T-cell (primary cell): ENCODE data around the gene YWHAQ. TPM values are rescaled to one million over a fixed set of nuclear protein-coding genes. Genes with fewer than 3 reads are reported as not detected.

Experiments used
- ATAC-seq, 4 experiments: fragments of 200-7000 bp in 3 of 4; fragments of 150-1000 bp in 1 of 4; cut with Tn5 transposase; replicated peaks in 1 of 4; 1 replicate in 3 of 4; 2 replicates in 1 of 4; pipeline ENCODE4 v1.10.0; 2021; ENCODE audit warnings: moderate library complexity in 3 of 4, mild to moderate bottlenecking in 2 of 4, moderate number of reproducible peaks in 1 of 4
- CTCF ChIA-PET, 2 donors: fragments of 300-600 bp; sonication (Branson Sonifier 250); formaldehyde crosslinking; loops; one replicate each; lab custom pipeline; 2022; ENCODE audit warnings: antibody characterized with exemption in 2 of 2; lab: Charles Lee
- POLR2A ChIA-PET, 2 donors: fragments of 300-600 bp; sonication (Branson Sonifier 250); formaldehyde crosslinking; loops; one replicate each; lab custom pipeline; 2022; ENCODE audit warnings: antibody characterized with exemption in 2 of 2; lab: Charles Lee
- DNase-seq, 35 experiments: peaks; one replicate each; pipeline versions ENCODE4 v3.0.0 to v3.0.0-alpha.2; 2013 to 2023
- H3K27ac ChIP-seq: one replicate; pipeline ENCODE4 v1.5.1; 2013; ENCODE audit warnings: low read length
- H3K27me3 ChIP-seq, 2 experiments: replicated peaks in 1 of 2; 1 replicate in 1 of 2; 2 replicates in 1 of 2; pipeline versions ENCODE4 v1.6.1 to v1.7.0; 2013; ENCODE audit warnings: low read length in 1 of 2, mixed read lengths in 1 of 2; ENCODE audit not compliant: control insufficient read depth in 2 of 2, insufficient read depth in 2 of 2; ENCODE audit errors: extremely low read depth in 1 of 2
- H3K36me3 ChIP-seq, 2 donors: 1 replicate in 1 of 2; 2 replicates in 1 of 2; pipeline versions ENCODE4 v1.6.1 to v1.7.0; 2013; ENCODE audit warnings: low read length in 1 of 2; ENCODE audit not compliant: control insufficient read depth in 2 of 2, insufficient read depth in 1 of 2; ENCODE audit errors: extremely low read depth in 1 of 2
- H3K4me1 ChIP-seq, 2 experiments: 1 replicate in 1 of 2; 2 replicates in 1 of 2; pipeline versions ENCODE4 v1.6.1 to v1.7.0; 2013; ENCODE audit warnings: low read length in 2 of 2, mixed read lengths in 1 of 2; ENCODE audit not compliant: insufficient read depth in 2 of 2, control insufficient read depth in 1 of 2; ENCODE audit errors: extremely low read depth in 1 of 2
- H3K4me3 ChIP-seq, 2 donors: 1 replicate in 1 of 2; 2 replicates in 1 of 2; pipeline versions ENCODE4 v1.5.1 to v1.7.0; 2013; ENCODE audit warnings: mild to moderate bottlenecking in 2 of 2, low read length in 1 of 2, moderate library complexity in 1 of 2; ENCODE audit not compliant: control insufficient read depth in 1 of 2; ENCODE audit errors: extremely low read depth in 1 of 2
- H3K9me3 ChIP-seq: 2 replicates; pipeline ENCODE4 v1.7.0; 2013
- H3K27ac Mint-ChIP-seq, 2 donors: one replicate each; pipeline ENCODE4 v1.8.0; 2020 to 2021; ENCODE audit warnings: mild to moderate bottlenecking in 2 of 2, mixed read lengths in 2 of 2
- H3K27me3 Mint-ChIP-seq, 2 donors: one replicate each; pipeline ENCODE4 v1.8.0; 2021 to 2022; ENCODE audit warnings: mixed read lengths in 2 of 2
- H3K36me3 Mint-ChIP-seq: one replicate; pipeline ENCODE4 v1.8.0; 2021; ENCODE audit warnings: mixed read lengths
- H3K4me1 Mint-ChIP-seq, 3 donors: one replicate each; pipeline ENCODE4 v1.8.0; 2020 to 2022; ENCODE audit warnings: mixed read lengths in 3 of 3, mild to moderate bottlenecking in 1 of 3
- H3K4me3 Mint-ChIP-seq, 3 donors: one replicate each; pipeline ENCODE4 v1.8.0; 2020 to 2022; ENCODE audit warnings: mild to moderate bottlenecking in 3 of 3, mixed read lengths in 3 of 3, moderate library complexity in 3 of 3
- H3K9me3 Mint-ChIP-seq, 3 donors: one replicate each; pipeline ENCODE4 v1.8.0; 2020 to 2022; ENCODE audit warnings: mixed read lengths in 3 of 3
- WGBS: methylation state at CpG from one replicate; pipeline ENCODE4 v1.1.5; 2013; ENCODE audit warnings: missing lambda C conversion rate; ENCODE audit not compliant: insufficient coverage; 5-methylcytosine and 5-hydroxymethylcytosine counted together
- total RNA-seq, 35 experiments: library from RNA in 6 of 35; stranded (reverse) in 6 of 35; fragments of 120-200 nt in 1 of 35; gene quantifications; one replicate each; pipeline versions ENCODE4 v1.2.1 to v1.2.4 and lab custom pipeline; 2013 to 2026

Gene YWHAQ
- total RNA-seq, 5 donors from 2014 or later (not counting 1 experiment from before 2014, with no cell fraction given) = 104 to 141 (median 139) TPM

DNA sequence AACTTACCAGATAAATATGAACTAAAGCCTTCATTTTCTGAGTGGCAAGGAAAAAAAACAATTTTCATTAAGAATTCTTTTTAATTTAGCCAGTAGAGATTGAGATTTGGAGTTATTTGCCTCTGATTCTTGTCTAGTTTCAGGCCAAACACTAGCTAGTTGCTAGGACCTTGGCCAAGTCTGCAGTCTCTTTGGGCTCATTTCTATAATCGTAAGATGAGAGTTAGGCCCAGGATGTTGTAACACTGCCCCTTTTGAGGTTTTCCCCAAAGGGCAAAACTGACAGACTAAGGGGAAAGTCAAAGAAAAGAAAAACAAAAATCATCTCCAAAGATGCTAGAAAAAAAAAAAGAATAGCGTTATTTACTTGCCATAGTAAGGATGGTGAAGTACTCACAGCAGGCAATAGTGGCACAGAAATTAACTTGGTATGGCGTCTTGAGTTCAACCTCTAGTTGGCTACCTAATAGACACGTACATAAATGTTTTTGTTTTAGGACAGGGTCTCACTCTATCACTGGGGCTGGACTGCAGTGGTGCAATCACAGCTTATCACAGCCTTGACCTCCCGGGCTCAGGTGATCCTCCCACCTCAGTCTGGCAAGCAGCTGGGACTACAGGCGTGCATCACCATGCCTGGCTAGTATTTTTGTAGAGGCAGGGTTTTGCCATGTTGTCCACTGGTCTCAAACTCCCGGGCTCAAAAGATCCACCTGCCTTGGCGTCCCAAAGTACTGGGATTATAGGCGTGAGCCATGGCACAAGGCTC, 52.1 kb downstream of the YWHAQ start:
- Mint-ChIP-seq H3K27me3 (no peaks in the 10 kb centered on the region), H3K9me3 (no peaks in the 10 kb centered on the region), H3K4me3 (no peak overlapping the region), H3K27ac (no peak overlapping the region), H3K36me3 (peaks cover 7% of the 10 kb centered on the region), H3K4me1 (peaks cover 0 to 3% (median 0%) of the 10 kb centered on the region in 3 donors)
- H3K4me3 ChIP-seq = no peak overlapping the region
- H3K4me1 ChIP-seq = no peaks in the 10 kb centered on the region
- WGBS = 85% methylated on average over 4 of the region's 9 CpGs
- no peaks in the 10 kb centered on the region for H3K27me3 ChIP-seq
- POLR2A ChIA-PET = interaction anchor here in 1 of 2 donors (0.6 to 0.7 kb wide), 2 partner anchors 88 to 140 kb away, joined by 3 to 4 read pairs; no protein-coding TSS in a partner anchor
- no peak overlapping the region for H3K27ac ChIP-seq
- DNase-seq (no peak), ATAC-seq (no peak)
- no peaks in the 10 kb centered on the region for H3K9me3 ChIP-seq
- CTCF ChIA-PET = no interaction called here
- peaks cover 0 to 3% of the 10 kb centered on the region in 2 donors for H3K36me3 ChIP-seq

DNA sequence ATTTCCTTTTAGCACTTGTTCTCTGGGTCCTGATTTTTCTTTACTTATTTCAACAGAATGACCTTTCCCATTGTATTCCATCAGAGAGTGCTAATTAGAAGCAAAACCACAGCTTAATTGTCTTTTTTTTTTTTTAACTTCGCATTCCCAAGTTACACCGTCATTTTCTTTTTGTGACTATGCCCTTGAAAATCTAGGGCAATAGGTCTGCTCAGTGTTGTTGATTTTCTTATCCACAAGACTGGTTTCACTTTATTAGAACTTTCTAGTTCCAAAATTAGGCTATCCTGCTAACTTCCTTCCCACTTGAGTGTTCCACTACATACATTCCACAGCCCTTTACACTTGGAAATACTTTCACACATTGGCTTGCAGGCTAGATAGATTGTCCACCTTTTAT, 56.5 kb downstream of the YWHAQ start:
- ATAC-seq = no peak
- no peaks in the 10 kb centered on the region for H3K4me1 ChIP-seq
- 80% methylated on average over 1 of the region's 2 CpGs for WGBS
- Mint-ChIP-seq H3K27ac (no peak overlapping the region), H3K36me3 (no peaks in the 10 kb centered on the region), H3K27me3 (no peaks in the 10 kb centered on the region), H3K9me3 (no peaks in the 10 kb centered on the region), H3K4me3 (no peak overlapping the region), H3K4me1 (peaks cover 0 to 3% (median 0%) of the 10 kb centered on the region in 3 donors)
- CTCF ChIA-PET = no interaction called here
- no peaks in the 10 kb centered on the region for H3K9me3 ChIP-seq
- no peaks in the 10 kb centered on the region for H3K27me3 ChIP-seq
- DNase-seq = no peak
- H3K27ac ChIP-seq = no peak overlapping the region
- no peaks in the 10 kb centered on the region for H3K36me3 ChIP-seq
- POLR2A ChIA-PET = interaction anchor here in 1 of 2 donors (0.6 kb wide), 1 partner anchor 1218 kb away, joined by 4 read pairs; no protein-coding TSS in a partner anchor
- H3K4me3 ChIP-seq = no peak overlapping the region

DNA sequence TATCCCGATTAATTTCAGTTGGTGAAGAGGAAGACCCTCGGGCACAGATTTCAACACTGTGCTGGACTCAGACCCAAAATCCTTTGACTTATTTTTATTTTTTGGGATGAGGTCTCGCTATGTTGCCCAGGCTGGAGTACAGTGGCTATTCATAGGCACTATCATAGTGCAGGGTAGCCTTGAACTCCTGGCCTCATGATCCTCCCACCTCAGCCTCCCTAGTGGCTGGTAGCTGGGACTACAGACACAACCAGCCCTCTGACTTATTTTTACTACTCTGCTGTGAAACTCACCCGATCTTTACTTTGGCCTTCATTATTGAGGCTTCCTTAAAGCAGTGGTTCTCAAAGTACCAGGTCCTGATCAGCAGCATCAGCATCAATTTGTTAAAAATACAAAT, 57.0 kb downstream of the YWHAQ start:
- Histone ChIP-seq H3K4me3 (no peak overlapping the region), H3K27ac (no peak overlapping the region), H3K36me3 (no peaks in the 10 kb centered on the region), H3K27me3 (no peaks in the 10 kb centered on the region), H3K4me1 (no peaks in the 10 kb centered on the region), H3K9me3 (no peaks in the 10 kb centered on the region)
- no peaks in the 10 kb centered on the region for H3K36me3 Mint-ChIP-seq
- H3K27me3 Mint-ChIP-seq = no peaks in the 10 kb centered on the region
- no peaks in the 10 kb centered on the region for H3K9me3 Mint-ChIP-seq
- no peak for DNase-seq
- peaks cover 0 to 3% (median 0%) of the 10 kb centered on the region in 3 donors for H3K4me1 Mint-ChIP-seq
- H3K4me3 Mint-ChIP-seq = no peak overlapping the region
- WGBS = no CpG with 5 or more reads among the region's 4 CpGs
- H3K27ac Mint-ChIP-seq = no peak overlapping the region
- ChIA-PET POLR2A (interaction anchor here in 1 of 2 donors (0.6 kb wide), 1 partner anchor 1219 kb away, joined by 4 read pairs; no protein-coding TSS in a partner anchor), CTCF (no interaction called here)
- ATAC-seq = no peak

DNA sequence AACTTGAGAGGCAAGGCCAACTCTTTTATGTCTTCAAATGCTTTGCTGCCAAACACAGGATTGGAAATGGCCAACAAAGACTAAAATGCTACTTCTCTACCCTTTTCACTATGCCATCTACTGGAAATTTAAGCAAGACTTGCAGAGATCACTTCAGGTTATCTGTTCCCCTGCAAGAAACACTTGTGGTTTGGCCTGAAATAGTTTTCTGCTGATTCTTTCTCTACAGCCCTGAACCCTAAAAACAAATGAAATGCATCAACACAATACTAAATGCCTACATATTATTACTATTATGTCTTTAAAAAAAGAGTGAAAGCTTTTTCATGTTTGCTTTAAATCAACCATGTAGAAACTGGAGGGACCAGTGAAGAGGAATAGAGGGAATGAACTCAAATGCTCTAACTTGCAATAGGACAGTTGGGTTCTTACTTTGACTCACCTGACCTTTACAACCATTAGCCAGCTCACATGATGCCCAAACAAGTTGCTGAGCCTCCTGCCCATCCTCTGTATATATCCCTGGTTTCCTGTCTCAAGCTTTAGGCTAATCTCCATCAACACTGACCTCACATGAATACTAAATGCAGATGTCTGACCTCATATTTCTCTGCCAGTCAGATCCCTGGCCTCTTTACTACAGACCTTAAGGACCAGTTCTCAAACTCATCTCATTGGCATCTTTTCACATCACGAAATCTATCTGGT, 57.6 kb downstream of the YWHAQ start:
- no peak for DNase-seq
- no peaks in the 10 kb centered on the region for H3K36me3 ChIP-seq
- Mint-ChIP-seq H3K4me1 (peaks cover 0 to 3% (median 0%) of the 10 kb centered on the region in 3 donors), H3K27me3 (no peaks in the 10 kb centered on the region), H3K27ac (no peak overlapping the region), H3K4me3 (no peak overlapping the region), H3K9me3 (no peaks in the 10 kb centered on the region), H3K36me3 (no peaks in the 10 kb centered on the region)
- H3K4me3 ChIP-seq = no peak overlapping the region
- no peaks in the 10 kb centered on the region for H3K27me3 ChIP-seq
- no peaks in the 10 kb centered on the region for H3K4me1 ChIP-seq
- ChIA-PET POLR2A (no interaction called here), CTCF (no interaction called here)
- ATAC-seq = no peak
- no CpG with 5 or more reads among the region's 1 CpG for WGBS
- no peak overlapping the region for H3K27ac ChIP-seq
- no peaks in the 10 kb centered on the region for H3K9me3 ChIP-seq

DNA sequence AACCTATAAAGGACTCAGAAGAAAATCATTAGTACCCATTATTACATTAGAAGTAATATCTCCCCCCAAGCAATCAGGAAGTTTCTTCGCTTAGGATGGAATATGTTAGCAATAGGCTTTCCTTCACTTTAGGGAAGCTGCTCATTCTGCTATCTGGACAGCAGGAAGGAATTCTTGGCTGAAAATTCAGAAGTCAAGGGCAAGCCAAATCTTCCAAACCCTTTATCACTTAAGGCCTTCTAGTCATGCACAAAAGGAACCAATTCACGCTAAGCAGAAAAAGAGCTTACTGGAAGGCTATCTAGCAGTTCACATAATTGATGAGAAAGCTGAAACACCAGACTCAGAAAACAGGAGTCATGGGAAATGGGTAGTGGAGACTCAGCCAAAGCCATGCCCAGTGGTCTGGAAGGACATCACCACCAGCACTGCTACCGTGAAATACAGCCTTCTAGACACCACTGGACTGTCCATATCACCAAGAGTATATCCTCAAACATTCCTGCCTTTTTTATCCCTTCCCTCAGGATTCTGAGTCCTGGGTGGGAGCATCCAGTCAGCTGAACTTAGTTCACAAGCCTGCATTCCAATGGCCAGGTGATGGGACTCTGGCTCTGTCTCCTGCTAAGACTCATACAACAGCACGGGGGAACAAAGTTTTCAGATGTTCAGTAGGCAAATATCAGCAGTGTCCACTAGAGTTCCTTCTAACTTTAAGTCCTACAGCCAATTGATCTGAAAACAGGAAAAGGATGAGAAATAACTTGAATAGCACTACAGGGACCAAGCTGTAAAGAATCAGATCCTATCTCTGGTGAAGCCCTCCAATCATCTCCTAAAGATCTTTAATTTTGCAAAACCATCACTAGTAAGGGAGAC, 60.4 kb downstream of the YWHAQ start:
- peaks cover 0 to 3% (median 0%) of the 10 kb centered on the region in 3 donors for H3K4me1 Mint-ChIP-seq
- 100% methylated on average over 1 of the region's 4 CpGs for WGBS

More for the DNA sequence above, 60.4 kb downstream of the YWHAQ start:
- H3K4me3 Mint-ChIP-seq = no peak overlapping the region
- H3K9me3 Mint-ChIP-seq = no peaks in the 10 kb centered on the region
- no peaks in the 10 kb centered on the region for H3K27me3 Mint-ChIP-seq
- Histone ChIP-seq H3K27ac (no peak overlapping the region), H3K27me3 (no peaks in the 10 kb centered on the region), H3K4me3 (no peak overlapping the region), H3K36me3 (no peaks in the 10 kb centered on the region), H3K9me3 (no peaks in the 10 kb centered on the region), H3K4me1 (no peaks in the 10 kb centered on the region)
- no peak overlapping the region for H3K27ac Mint-ChIP-seq
- ATAC-seq (no peak), DNase-seq (no peak)
- ChIA-PET CTCF (interaction anchor here (0.5 to 0.8 kb wide), 3 partner anchors 14 to 202 kb away, joined by 3 to 4 read pairs (median 3); no protein-coding TSS in a partner anchor), POLR2A (interaction anchor here (0.6 kb wide), 2 partner anchors 14 to 35 kb away, joined by 3 read pairs; no protein-coding TSS in a partner anchor)
- H3K36me3 Mint-ChIP-seq = no peaks in the 10 kb centered on the region
